GM19455 (cell line): ENCODE measurements around the gene IPCEF1.

Experiments
- ATAC-seq: cut with Tn5 transposase; IDR thresholded peaks from one replicate; pipeline ENCODE4 v1.9.1; 2021; ENCODE audit not compliant: unreplicated experiment

IPCEF1 gene

GRCh38 chr6:154117485-154117884, 239.1 kb downstream of the IPCEF1 start:
- ATAC-seq, result no peak

GRCh38 chr6:154113392-154113791, 243.2 kb downstream of the IPCEF1 start:
- no peak for ATAC-seq

- ATAC-seq, result no peak
These were observed 244.3 kb downstream of the IPCEF1 start for GRCh38 chr6:154112181-154112809.

GRCh38 chr6:154111025-154111424, 245.6 kb downstream of the IPCEF1 start:
- no peak for ATAC-seq

GRCh38 chr6:154106251-154106650, 250.4 kb downstream of the IPCEF1 start:
- ATAC-seq, result no peak
